K562 (cell line): ENCODE results near the gene TFF1. TPM values are rescaled to one million over a fixed set of nuclear protein-coding genes. Genes with fewer than 3 reads are reported as not detected.
A peak's percentile ranks its signal among the peaks of the same experiment; 100 is the strongest.

Experiments
- ATF1 ChIP-seq, 2 experiments: fragments of 450-650 bp in 1 of 2; IDR thresholded peaks; 2 replicates each; pipeline ENCODE4 v1.6.1; 2016; ENCODE audit warnings: missing compliant biosample characterization in 1 of 2, missing genetic modification characterization in 1 of 2
- CEBPG ChIP-seq, 3 experiments: fragments of 200-800 bp in 1 of 3; sonication (Bioruptor generic) in 1 of 3; sonication (generic) in 1 of 3; formaldehyde crosslinking in 1 of 3; IDR thresholded peaks in 2 of 3; conservative IDR thresholded peaks in 1 of 3; 2 replicates each; pipeline versions ENCODE4 v1.6.1 to v1.8.0; 2016 to 2022; ENCODE audit warnings: missing compliant biosample characterization in 2 of 3, missing genetic modification characterization in 2 of 3, mild to moderate bottlenecking in 1 of 3, missing genetic modification reagents in 1 of 3
- CTCF ChIP-seq, 3 experiments: IDR thresholded peaks in 2 of 3; conservative IDR thresholded peaks in 1 of 3; 2 replicates each; pipeline ENCODE4 v1.5.1; 2011 to 2012; ENCODE audit warnings: low read length in 3 of 3, mild to moderate bottlenecking in 3 of 3, control low read depth in 2 of 3, improper control_type of control experiment in 1 of 3, inconsistent platforms in 1 of 3, low read depth in 1 of 3, mixed read lengths in 1 of 3, moderate library complexity in 1 of 3; ENCODE audit not compliant: insufficient read depth in 2 of 3
- CXXC5 ChIP-seq: fragments of 250-450 bp; sonication (Bioruptor Pico); IDR thresholded peaks from 2 replicates; pipeline ENCODE4 v1.8.0; 2022; ENCODE audit warnings: inconsistent platforms, mild to moderate bottlenecking, moderate library complexity
- EP400 ChIP-seq: fragments of 450-650 bp; IDR thresholded peaks from 2 replicates; pipeline ENCODE4 v1.6.1; 2017; ENCODE audit warnings: antibody characterized with exemption, mild to moderate bottlenecking, moderate library complexity
- GABPA ChIP-seq: fragments of 200-800 bp; sonication (Bioruptor generic); conservative IDR thresholded peaks from 2 replicates; pipeline ENCODE4 v1.6.1; 2016; ENCODE audit warnings: low read depth, missing genetic modification characterization, missing compliant biosample characterization
- GATA2 ChIP-seq: sonication (generic); formaldehyde crosslinking; IDR thresholded peaks from 2 replicates; pipeline ENCODE4 v1.4.0; 2020; ENCODE audit warnings: mild to moderate bottlenecking, missing genetic modification reagents
- HDAC8 ChIP-seq: fragments of 450-650 bp; IDR thresholded peaks from 2 replicates; pipeline ENCODE4 v1.6.1; 2016; ENCODE audit warnings: mild to moderate bottlenecking, missing genetic modification characterization, moderate library complexity, missing compliant biosample characterization
- JUNB ChIP-seq: fragments of 450-650 bp; formaldehyde crosslinking; conservative IDR thresholded peaks from 2 replicates; pipeline ENCODE4 v1.4.0; 2020; ENCODE audit warnings: mild to moderate bottlenecking
- NCOA6 ChIP-seq: fragments of 450-650 bp; IDR thresholded peaks from 2 replicates; pipeline ENCODE4 v1.6.1; 2017; ENCODE audit warnings: mild to moderate bottlenecking
- RAD21 ChIP-seq, 2 experiments: fragments of 250-450 bp in 1 of 2; fragments of 450-650 bp in 1 of 2; sonication (Bioruptor Pico) in 1 of 2; formaldehyde crosslinking in 1 of 2; IDR thresholded peaks in 1 of 2; conservative IDR thresholded peaks in 1 of 2; 2 replicates each; pipeline versions ENCODE4 v1.4.0 to v1.8.0; 2020 to 2022; ENCODE audit warnings: mild to moderate bottlenecking in 2 of 2, moderate library complexity in 1 of 2
- SMC3 ChIP-seq: conservative IDR thresholded peaks from 2 replicates; pipeline ENCODE4 v1.6.1; 2011; ENCODE audit warnings: low read depth, low read length, improper control_type of control experiment; ENCODE audit not compliant: insufficient read depth
- SNAPC5 ChIP-seq: fragments of 250-450 bp; sonication (Bioruptor Pico); IDR thresholded peaks from 2 replicates; pipeline ENCODE4 v1.8.0; 2021; ENCODE audit warnings: moderate library complexity, mild to moderate bottlenecking, inconsistent platforms
- TAF15 ChIP-seq: fragments of 200-400 bp; formaldehyde crosslinking; IDR thresholded peaks from 2 replicates; pipeline ENCODE4 v1.6.1; 2017; ENCODE audit warnings: mild to moderate bottlenecking, low read depth, low read length, moderate library complexity
- TCF3 ChIP-seq: sonication (generic); formaldehyde crosslinking; IDR thresholded peaks from 2 replicates; pipeline ENCODE4 v1.4.0; 2020; ENCODE audit warnings: mild to moderate bottlenecking, missing genetic modification reagents
- TRIM24 ChIP-seq, 2 experiments: fragments of 450-650 bp; IDR thresholded peaks; 2 replicates each; pipeline ENCODE4 v1.6.1; 2016
- ZNF41 ChIP-seq: fragments of 250-450 bp; sonication (Bioruptor Pico); conservative IDR thresholded peaks from 2 replicates; pipeline ENCODE4 v1.4.0; 2020; ENCODE audit warnings: mild to moderate bottlenecking
- ZNF507 ChIP-seq: conservative IDR thresholded peaks from 2 replicates; pipeline ENCODE4 v1.6.1; 2017; ENCODE audit warnings: missing genetic modification characterization, missing compliant biosample characterization
- ZNF644 ChIP-seq: fragments of 200-800 bp; sonication (Bioruptor generic); IDR thresholded peaks from 2 replicates; pipeline ENCODE4 v1.6.1; 2016; ENCODE audit warnings: low read depth, missing genetic modification characterization, missing compliant biosample characterization
- ZNF696 ChIP-seq: fragments of 250-450 bp; sonication (Bioruptor Pico); conservative IDR thresholded peaks from 2 replicates; pipeline ENCODE4 v1.4.0; 2020; ENCODE audit warnings: mild to moderate bottlenecking, moderate library complexity
- polyA plus RNA-seq, 8 experiments: library from polyadenylated mRNA; depleted of rRNA in 4 of 8; stranded (reverse) in 5 of 8; unstranded in 3 of 8; fragments of >200 nt; fragmentation: Nextera tagmentation in 2 of 8; fragmentation: Illumina TruSeq in 1 of 8; extraction: Ambion mirVana in 2 of 8; extraction: Trizol in 1 of 8; gene quantifications; 2 replicates each; pipeline versions ENCODE4 v1.2.1 to v1.2.3, GENCODE V29; 2011 to 2014; ENCODE audit warnings: inconsistent platforms in 1 of 8, missing spikeins in 1 of 8
- total RNA-seq, 7 experiments: library from RNA; depleted of rRNA in 6 of 7; stranded (reverse); fragments of >200 nt in 6 of 7; fragmentation: Illumina TruSeq in 2 of 7; extraction: Trizol in 2 of 7; gene quantifications; 2 replicates each; pipeline versions ENCODE4 v1.2.1 to v1.2.3, GENCODE V29; 2011 to 2021; ENCODE audit warnings: low replicate concordance in 1 of 7
- TF ChIP-seq, protein P1 (sequence below): fragments of 450-650 bp; formaldehyde crosslinking; IDR thresholded peaks from 2 replicates; pipeline ENCODE4 v1.4.0; 2022; ENCODE audit warnings: mild to moderate bottlenecking, moderate library complexity
- TF ChIP-seq, protein P2 (sequence below), 2 experiments: fragments of 450-650 bp in 1 of 2; sonication (generic) in 1 of 2; formaldehyde crosslinking; conservative IDR thresholded peaks; 2 replicates each; pipeline versions ENCODE4 v1.4.0 to v1.8.1; 2020 to 2022; ENCODE audit warnings: mild to moderate bottlenecking in 1 of 2, missing genetic modification reagents in 1 of 2
- TF ChIP-seq, protein P3 (sequence below): fragments of 450-650 bp; formaldehyde crosslinking; IDR thresholded peaks from 2 replicates; pipeline ENCODE4 v1.4.0; 2020; ENCODE audit warnings: mild to moderate bottlenecking, moderate library complexity

Gene TFF1
- total and polyA plus RNA-seq, 9 of the 15 experiments (the other 6 are each of a cell fraction or from before 2014, with no cell fraction given): 0.31 TPM; not detected in 8

GRCh38 chr21:42376338-42376982 is 10.1 kb upstream of the TFF1 start (continued):
- no peak for TF ChIP-seq NCOA6
- TF ChIP-seq, protein P1, sequence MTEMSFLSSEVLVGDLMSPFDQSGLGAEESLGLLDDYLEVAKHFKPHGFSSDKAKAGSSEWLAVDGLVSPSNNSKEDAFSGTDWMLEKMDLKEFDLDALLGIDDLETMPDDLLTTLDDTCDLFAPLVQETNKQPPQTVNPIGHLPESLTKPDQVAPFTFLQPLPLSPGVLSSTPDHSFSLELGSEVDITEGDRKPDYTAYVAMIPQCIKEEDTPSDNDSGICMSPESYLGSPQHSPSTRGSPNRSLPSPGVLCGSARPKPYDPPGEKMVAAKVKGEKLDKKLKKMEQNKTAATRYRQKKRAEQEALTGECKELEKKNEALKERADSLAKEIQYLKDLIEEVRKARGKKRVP (CRISPR knock-in tag): no peak
- peak; percentile 78 to 82 (median 81) for TF ChIP-seq CTCF (IDR thresholded peaks at IDR 0.05 in 2 of 3, conservative IDR thresholded peaks at IDR 0.05 in 1 of 3; ENCODE audit: insufficient read depth in 2 of 3, low read depth in 1 of 3, low read length in 3 of 3)
- no peak for TF ChIP-seq EP400
- TF ChIP-seq JUNB: no peak
- TF ChIP-seq, protein P2, sequence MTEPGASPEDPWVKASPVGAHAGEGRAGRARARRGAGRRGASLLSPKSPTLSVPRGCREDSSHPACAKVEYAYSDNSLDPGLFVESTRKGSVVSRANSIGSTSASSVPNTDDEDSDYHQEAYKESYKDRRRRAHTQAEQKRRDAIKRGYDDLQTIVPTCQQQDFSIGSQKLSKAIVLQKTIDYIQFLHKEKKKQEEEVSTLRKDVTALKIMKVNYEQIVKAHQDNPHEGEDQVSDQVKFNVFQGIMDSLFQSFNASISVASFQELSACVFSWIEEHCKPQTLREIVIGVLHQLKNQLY (CRISPR knock-in tag; conservative IDR thresholded peaks at IDR 0.05): no peak
- TF ChIP-seq TCF3 (CRISPR knock-in tag): no peak
- no peak for TF ChIP-seq ZNF41 (CRISPR knock-in tag)
- peak; percentile 42 to 72; a peak in 3 of 4 replicates for TF ChIP-seq RAD21 (CRISPR knock-in tag; conservative IDR thresholded peaks at IDR 0.05 in 1 of 2, IDR thresholded peaks at IDR 0.05 in 1 of 2)
- TF ChIP-seq ZNF644 (tag): no peak
- TF ChIP-seq, protein P3, sequence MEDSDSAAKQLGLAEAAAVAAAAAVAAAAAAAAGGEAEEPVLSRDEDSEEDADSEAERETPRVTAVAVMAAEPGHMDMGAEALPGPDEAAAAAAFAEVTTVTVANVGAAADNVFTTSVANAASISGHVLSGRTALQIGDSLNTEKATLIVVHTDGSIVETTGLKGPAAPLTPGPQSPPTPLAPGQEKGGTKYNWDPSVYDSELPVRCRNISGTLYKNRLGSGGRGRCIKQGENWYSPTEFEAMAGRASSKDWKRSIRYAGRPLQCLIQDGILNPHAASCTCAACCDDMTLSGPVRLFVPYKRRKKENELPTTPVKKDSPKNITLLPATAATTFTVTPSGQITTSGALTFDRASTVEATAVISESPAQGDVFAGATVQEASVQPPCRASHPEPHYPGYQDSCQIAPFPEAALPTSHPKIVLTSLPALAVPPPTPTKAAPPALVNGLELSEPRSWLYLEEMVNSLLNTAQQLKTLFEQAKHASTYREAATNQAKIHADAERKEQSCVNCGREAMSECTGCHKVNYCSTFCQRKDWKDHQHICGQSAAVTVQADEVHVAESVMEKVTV: peak; percentile 34; the same call in 1 of the 2 replicates
- TF ChIP-seq CXXC5 (CRISPR knock-in tag): no peak
- TF ChIP-seq HDAC8 (tag): no peak
- TF ChIP-seq GABPA (tag): no peak
- TF ChIP-seq ATF1 (CRISPR knock-in tag; IDR thresholded peaks at IDR 0.05): no peak
- TF ChIP-seq ATF1 (tag; IDR thresholded peaks at IDR 0.05): no peak
- peak; percentile 51; the same call in 1 of the 2 replicates for TF ChIP-seq CEBPG (CRISPR knock-in tag; IDR thresholded peaks at IDR 0.05)
- no peak for TF ChIP-seq CEBPG (tag; conservative IDR thresholded peaks at IDR 0.05 in 1 of 2, IDR thresholded peaks at IDR 0.05 in 1 of 2)
- peak; percentile 72 for TF ChIP-seq SMC3
- no peak for TF ChIP-seq GATA2 (CRISPR knock-in tag)
- TF ChIP-seq ZNF696 (CRISPR knock-in tag): no peak
- no peak for TF ChIP-seq TRIM24 (IDR thresholded peaks at IDR 0.05)
- no peak for TF ChIP-seq ZNF507
- TF ChIP-seq SNAPC5 (CRISPR knock-in tag): no peak
- TF ChIP-seq TAF15: no peak
